ENCODE results near the gene DDX25. TPM values are rescaled to one million over a fixed set of nuclear protein-coding genes. Genes with fewer than 3 reads are reported as not detected.

DDX25 gene
- total and polyA plus RNA-seq, 9 of the 15 experiments (the other 6 are each of a cell fraction or from before 2014, with no cell fraction given), result not detected

DNA sequence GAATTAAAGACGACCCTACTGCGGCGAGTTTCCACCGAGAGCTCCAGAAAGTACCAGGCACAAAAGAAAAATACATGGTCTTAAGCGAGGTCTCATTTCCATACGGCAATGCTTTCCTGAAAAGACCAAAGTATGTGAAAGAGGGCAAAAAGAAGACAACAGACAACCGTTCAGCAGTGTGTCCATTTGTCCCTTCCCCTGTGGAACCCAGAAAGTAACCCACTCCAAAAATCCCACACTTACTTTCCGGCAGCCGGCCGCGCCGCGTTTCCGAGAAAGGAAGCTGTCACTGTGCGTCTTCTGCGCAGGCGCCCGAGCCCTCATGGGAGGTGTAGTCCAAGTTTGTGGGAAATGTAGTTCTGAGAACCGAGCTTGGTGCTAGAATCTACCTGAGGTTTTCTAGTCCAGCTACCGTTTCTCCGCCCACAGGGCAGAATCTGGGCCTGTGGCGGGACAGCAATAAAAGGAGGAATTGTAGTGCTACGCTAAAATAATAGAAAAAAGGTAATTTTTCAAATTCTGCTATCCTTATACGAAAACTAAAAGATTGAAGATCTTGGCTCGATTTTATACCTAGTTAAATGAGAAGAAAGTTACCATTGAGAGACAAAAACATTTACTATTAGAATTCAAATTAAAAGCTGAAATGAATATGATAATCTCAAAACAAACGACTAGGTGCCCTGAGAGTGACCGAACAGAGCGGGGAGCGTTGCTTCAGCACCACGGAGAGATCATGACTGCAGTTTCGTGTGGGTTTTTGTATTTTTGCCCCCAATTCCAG is 1.2 kb upstream of the DDX25 start, which contains the start of gene PUS3 (continued):
- TF ChIP-seq, protein P1, sequence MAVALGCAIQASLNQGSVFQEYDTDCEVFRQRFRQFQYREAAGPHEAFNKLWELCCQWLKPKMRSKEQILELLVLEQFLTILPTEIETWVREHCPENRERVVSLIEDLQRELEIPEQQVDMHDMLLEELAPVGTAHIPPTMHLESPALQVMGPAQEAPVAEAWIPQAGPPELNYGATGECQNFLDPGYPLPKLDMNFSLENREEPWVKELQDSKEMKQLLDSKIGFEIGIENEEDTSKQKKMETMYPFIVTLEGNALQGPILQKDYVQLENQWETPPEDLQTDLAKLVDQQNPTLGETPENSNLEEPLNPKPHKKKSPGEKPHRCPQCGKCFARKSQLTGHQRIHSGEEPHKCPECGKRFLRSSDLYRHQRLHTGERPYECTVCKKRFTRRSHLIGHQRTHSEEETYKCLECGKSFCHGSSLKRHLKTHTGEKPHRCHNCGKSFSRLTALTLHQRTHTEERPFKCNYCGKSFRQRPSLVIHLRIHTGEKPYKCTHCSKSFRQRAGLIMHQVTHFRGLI (CRISPR knock-in tag; IDR thresholded peaks at IDR 0.05), result 0 out of 2 replicates have a peak, but pooled peaks have one; percentile 18
- TF ChIP-seq ZNF239 (CRISPR knock-in tag; IDR thresholded peaks at IDR 0.05) (no peak), ARNT (IDR thresholded peaks at IDR 0.05) (no peak), STAT5A (IDR thresholded peaks at IDR 0.05; ENCODE audit: borderline replicate concordance, low read length) (0 out of 2 replicates have a peak, but pooled peaks have one; percentile 38), ZNF696 (CRISPR knock-in tag; conservative IDR thresholded peaks at IDR 0.05) (no peak), RBBP5 (IDR thresholded peaks at IDR 0.05; ENCODE audit: borderline replicate concordance, insufficient read depth, low read length, poor library complexity, severe bottlenecking) (peak; percentile 55), NCOA1 (IDR thresholded peaks at IDR 0.05; ENCODE audit: low read depth) (no peak), ELF4 (CRISPR knock-in tag; IDR thresholded peaks at IDR 0.05) (no peak), BDP1 (IDR thresholded peaks at IDR 0.05; ENCODE audit: insufficient read depth, insufficient read length) (no peak), ZNF408 (CRISPR knock-in tag; IDR thresholded peaks at IDR 0.05; ENCODE audit: low read depth) (no peak)
- TF ChIP-seq, protein P2, sequence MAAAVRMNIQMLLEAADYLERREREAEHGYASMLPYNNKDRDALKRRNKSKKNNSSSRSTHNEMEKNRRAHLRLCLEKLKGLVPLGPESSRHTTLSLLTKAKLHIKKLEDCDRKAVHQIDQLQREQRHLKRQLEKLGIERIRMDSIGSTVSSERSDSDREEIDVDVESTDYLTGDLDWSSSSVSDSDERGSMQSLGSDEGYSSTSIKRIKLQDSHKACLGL (CRISPR knock-in tag; IDR thresholded peaks at IDR 0.05; ENCODE audit: borderline replicate concordance, poor library complexity, severe bottlenecking), result no peak
- TF ChIP-seq, protein P3, sequence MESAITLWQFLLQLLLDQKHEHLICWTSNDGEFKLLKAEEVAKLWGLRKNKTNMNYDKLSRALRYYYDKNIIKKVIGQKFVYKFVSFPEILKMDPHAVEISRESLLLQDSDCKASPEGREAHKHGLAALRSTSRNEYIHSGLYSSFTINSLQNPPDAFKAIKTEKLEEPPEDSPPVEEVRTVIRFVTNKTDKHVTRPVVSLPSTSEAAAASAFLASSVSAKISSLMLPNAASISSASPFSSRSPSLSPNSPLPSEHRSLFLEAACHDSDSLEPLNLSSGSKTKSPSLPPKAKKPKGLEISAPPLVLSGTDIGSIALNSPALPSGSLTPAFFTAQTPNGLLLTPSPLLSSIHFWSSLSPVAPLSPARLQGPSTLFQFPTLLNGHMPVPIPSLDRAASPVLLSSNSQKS (CRISPR knock-in tag; IDR thresholded peaks at IDR 0.05), result no peak
- TF ChIP-seq, protein P4, sequence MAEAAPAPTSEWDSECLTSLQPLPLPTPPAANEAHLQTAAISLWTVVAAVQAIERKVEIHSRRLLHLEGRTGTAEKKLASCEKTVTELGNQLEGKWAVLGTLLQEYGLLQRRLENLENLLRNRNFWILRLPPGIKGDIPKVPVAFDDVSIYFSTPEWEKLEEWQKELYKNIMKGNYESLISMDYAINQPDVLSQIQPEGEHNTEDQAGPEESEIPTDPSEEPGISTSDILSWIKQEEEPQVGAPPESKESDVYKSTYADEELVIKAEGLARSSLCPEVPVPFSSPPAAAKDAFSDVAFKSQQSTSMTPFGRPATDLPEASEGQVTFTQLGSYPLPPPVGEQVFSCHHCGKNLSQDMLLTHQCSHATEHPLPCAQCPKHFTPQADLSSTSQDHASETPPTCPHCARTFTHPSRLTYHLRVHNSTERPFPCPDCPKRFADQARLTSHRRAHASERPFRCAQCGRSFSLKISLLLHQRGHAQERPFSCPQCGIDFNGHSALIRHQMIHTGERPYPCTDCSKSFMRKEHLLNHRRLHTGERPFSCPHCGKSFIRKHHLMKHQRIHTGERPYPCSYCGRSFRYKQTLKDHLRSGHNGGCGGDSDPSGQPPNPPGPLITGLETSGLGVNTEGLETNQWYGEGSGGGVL (CRISPR knock-in tag; IDR thresholded peaks at IDR 0.05), result no peak
- TF ChIP-seq, protein P5, sequence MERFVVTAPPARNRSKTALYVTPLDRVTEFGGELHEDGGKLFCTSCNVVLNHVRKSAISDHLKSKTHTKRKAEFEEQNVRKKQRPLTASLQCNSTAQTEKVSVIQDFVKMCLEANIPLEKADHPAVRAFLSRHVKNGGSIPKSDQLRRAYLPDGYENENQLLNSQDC (CRISPR knock-in tag; IDR thresholded peaks at IDR 0.05), result no peak

All from K562 (cell line).